Thymus (tissue), 11 donors: Measurements from ENCODE around the gene VGLL4. TPM values are rescaled to one million over a fixed set of nuclear protein-coding genes. Genes with fewer than 3 reads are reported as not detected.

Source experiments
- DNase-seq, 9 donors: peaks; one replicate each; pipeline ENCODE4 v3.0.0-alpha.2; 2013; ENCODE audit warnings: low spot score in 9 of 9, low read depth in 6 of 9, missing footprints in 1 of 9
- H3K27ac ChIP-seq, 2 donors: one replicate each; pipeline ENCODE4 v1.5.1; 2013; ENCODE audit warnings: control low read depth in 1 of 2, low read depth in 1 of 2, low read length in 1 of 2, mild to moderate bottlenecking in 1 of 2, moderate library complexity in 1 of 2
- H3K27me3 ChIP-seq, 2 donors: one replicate each; pipeline ENCODE4 v1.5.1; 2013; ENCODE audit warnings: low read length in 1 of 2; ENCODE audit not compliant: control insufficient read depth in 2 of 2, insufficient read depth in 1 of 2
- H3K36me3 ChIP-seq, 2 donors: one replicate each; pipeline ENCODE4 v1.5.1; 2013; ENCODE audit warnings: low read length in 1 of 2, mild to moderate bottlenecking in 1 of 2, moderate library complexity in 1 of 2; ENCODE audit not compliant: control insufficient read depth in 2 of 2, insufficient read depth in 2 of 2
- H3K4me1 ChIP-seq, 2 donors: one replicate each; pipeline ENCODE4 v1.5.1; 2013; ENCODE audit warnings: low read length in 2 of 2; ENCODE audit not compliant: control insufficient read depth in 2 of 2, insufficient read depth in 2 of 2
- H3K4me3 ChIP-seq, 2 donors: one replicate each; pipeline ENCODE4 v1.5.1; 2013; ENCODE audit warnings: low read length in 2 of 2, control low read depth in 1 of 2, mild to moderate bottlenecking in 1 of 2
- H3K9me3 ChIP-seq, 2 donors: one replicate each; pipeline ENCODE4 v1.5.1; 2013; ENCODE audit warnings: low read length in 1 of 2, mild to moderate bottlenecking in 1 of 2; ENCODE audit not compliant: control insufficient read depth in 2 of 2, insufficient read depth in 1 of 2
- WGBS: extraction: QIAGEN DNeasy Blood & Tissue Kit; methylation state at CpG from one replicate; pipeline ENCODE4 v1.1.7; 2013; 5-methylcytosine and 5-hydroxymethylcytosine counted together
- polyA plus RNA-seq: library from polyadenylated mRNA; stranded (reverse); fragments of 200-250 nt; gene quantifications from one replicate; pipeline ENCODE4 v1.2.3, GENCODE V29; 2013
- total RNA-seq: library from RNA; stranded (reverse); fragments of 120-200 nt; gene quantifications from one replicate; pipeline ENCODE4 v1.2.4, GENCODE V29; 2013
- donor health status: healthy.

Gene VGLL4
- total and polyA plus RNA-seq, 2 donors = 47.0 to 49.2 TPM

GRCh38 chr3:11541321-11542303, 102.1 kb downstream of the VGLL4 start:
- Histone ChIP-seq H3K27me3 (no peaks in the 10 kb centered on the region), H3K4me1 (peaks cover 0 to 8% of the 10 kb centered on the region in 2 donors), H3K9me3 (no peaks in the 10 kb centered on the region), H3K4me3 (no peak overlapping the region), H3K36me3 (no peaks in the 10 kb centered on the region), H3K27ac (no peak overlapping the region)
- 97% methylated on average over 16 of the region's 16 CpGs for WGBS
- DNase-seq = no peak

DNA sequence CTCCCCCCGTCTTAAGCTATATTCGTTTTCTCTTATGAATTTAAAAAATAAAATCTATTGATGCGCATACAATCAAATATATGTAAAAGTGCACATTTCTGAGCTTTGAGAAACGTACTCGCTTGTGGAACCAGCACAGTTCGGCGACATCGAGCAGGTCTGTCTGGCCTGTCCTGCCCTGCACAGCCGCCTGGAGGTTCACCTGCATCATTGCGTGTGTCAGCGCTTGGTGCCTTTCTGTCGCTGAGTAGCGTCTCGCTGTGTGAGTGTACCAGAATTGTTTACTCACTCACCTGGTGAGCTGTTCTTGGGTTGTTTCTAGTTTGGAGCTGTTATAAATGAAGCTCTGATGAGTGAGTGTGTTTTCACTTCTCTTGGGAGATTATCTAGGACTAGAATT, 104.0 kb downstream of the VGLL4 start:
- no peak overlapping the region for H3K27ac ChIP-seq
- no peak overlapping the region for H3K4me3 ChIP-seq
- WGBS = 98% methylated on average over 14 of the region's 14 CpGs
- no peaks in the 10 kb centered on the region for H3K9me3 ChIP-seq
- peaks cover 0 to 3% of the 10 kb centered on the region in 2 donors for H3K36me3 ChIP-seq
- H3K27me3 ChIP-seq = no peaks in the 10 kb centered on the region
- H3K4me1 ChIP-seq = peaks cover 0 to 4% of the 10 kb centered on the region in 2 donors
- no peak for DNase-seq

- Histone ChIP-seq H3K4me1 (peaks cover 0 to under 1% of the 10 kb centered on the region in 2 donors), H3K9me3 (no peaks in the 10 kb centered on the region), H3K27me3 (no peaks in the 10 kb centered on the region), H3K4me3 (no peak overlapping the region), H3K36me3 (peaks cover 0 to 3% of the 10 kb centered on the region in 2 donors), H3K27ac (no peak overlapping the region)
- WGBS = 97% methylated on average over 5 of the region's 5 CpGs
- DNase-seq = no peak
Measured at GRCh38 chr3:11539218-11539617, 104.5 kb downstream of the VGLL4 start.

- no peaks in the 10 kb centered on the region for H3K4me1 ChIP-seq
- no peaks in the 10 kb centered on the region for H3K9me3 ChIP-seq
- H3K36me3 ChIP-seq = peaks cover 0 to 3% of the 10 kb centered on the region in 2 donors
- DNase-seq = no peak
- no peaks in the 10 kb centered on the region for H3K27me3 ChIP-seq
- no peak overlapping the region for H3K27ac ChIP-seq
- H3K4me3 ChIP-seq = no peak overlapping the region
- WGBS = 97% methylated on average over 3 of the region's 3 CpGs
Measured at GRCh38 chr3:11538581-11538980, 105.1 kb downstream of the VGLL4 start.

- Histone ChIP-seq H3K27me3 (no peaks in the 10 kb centered on the region), H3K36me3 (peaks cover 0 to 3% of the 10 kb centered on the region in 2 donors), H3K4me3 (no peak overlapping the region), H3K9me3 (no peaks in the 10 kb centered on the region), H3K4me1 (peaks cover 0 to 4% of the 10 kb centered on the region in 2 donors), H3K27ac (no peak overlapping the region)
- WGBS = 98% methylated on average over 12 of the region's 12 CpGs
- no peak for DNase-seq
Measured at GRCh38 chr3:11536936-11537612, 106.6 kb downstream of the VGLL4 start.

DNA sequence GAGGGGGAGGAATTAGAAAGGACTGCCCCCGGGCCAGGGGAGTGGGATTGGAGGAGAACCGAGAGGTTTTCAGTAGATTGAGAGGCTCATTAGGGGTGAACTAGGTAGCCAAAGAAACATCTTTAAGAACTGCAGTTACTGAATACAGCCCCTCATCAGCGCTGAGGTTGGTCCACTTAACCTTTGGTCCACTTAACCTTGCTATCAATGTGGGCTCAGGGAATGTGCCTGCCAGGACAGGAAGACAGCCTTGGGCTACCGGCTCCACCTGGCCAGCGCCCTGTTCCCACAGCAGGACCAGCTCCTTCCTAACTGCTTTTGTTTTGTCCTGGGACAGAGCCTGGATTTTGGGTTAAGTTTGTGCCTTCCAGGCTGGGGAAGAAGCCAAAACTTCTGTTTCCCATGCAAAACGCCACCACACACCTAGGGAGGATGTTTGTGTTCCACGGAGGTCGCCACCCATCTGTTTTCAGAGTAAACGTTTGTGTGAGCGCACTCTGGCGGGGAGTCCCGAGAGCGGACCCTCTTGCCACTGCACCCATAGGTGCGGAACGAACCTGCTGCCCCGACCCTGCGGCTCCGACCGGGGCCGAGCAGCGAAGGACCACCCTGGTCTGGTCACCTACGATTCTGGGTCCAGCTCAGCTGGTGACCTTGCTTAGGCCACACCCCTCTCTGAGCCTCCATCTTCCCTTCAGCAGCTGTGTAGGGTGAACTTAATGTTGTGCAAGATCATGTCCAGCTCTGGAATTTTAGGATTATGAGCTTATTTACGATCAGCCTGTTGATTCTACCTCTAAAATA, 107.4 kb downstream of the VGLL4 start:
- H3K4me1 ChIP-seq = peaks cover 0 to 4% of the 10 kb centered on the region in 2 donors
- H3K36me3 ChIP-seq = peaks cover 0 to 3% of the 10 kb centered on the region in 2 donors
- no peak overlapping the region for H3K4me3 ChIP-seq
- no peak overlapping the region for H3K27ac ChIP-seq
- no peaks in the 10 kb centered on the region for H3K27me3 ChIP-seq
- WGBS = 98% methylated on average over 23 of the region's 23 CpGs
- no peaks in the 10 kb centered on the region for H3K9me3 ChIP-seq
- DNase-seq = no peak

DNA sequence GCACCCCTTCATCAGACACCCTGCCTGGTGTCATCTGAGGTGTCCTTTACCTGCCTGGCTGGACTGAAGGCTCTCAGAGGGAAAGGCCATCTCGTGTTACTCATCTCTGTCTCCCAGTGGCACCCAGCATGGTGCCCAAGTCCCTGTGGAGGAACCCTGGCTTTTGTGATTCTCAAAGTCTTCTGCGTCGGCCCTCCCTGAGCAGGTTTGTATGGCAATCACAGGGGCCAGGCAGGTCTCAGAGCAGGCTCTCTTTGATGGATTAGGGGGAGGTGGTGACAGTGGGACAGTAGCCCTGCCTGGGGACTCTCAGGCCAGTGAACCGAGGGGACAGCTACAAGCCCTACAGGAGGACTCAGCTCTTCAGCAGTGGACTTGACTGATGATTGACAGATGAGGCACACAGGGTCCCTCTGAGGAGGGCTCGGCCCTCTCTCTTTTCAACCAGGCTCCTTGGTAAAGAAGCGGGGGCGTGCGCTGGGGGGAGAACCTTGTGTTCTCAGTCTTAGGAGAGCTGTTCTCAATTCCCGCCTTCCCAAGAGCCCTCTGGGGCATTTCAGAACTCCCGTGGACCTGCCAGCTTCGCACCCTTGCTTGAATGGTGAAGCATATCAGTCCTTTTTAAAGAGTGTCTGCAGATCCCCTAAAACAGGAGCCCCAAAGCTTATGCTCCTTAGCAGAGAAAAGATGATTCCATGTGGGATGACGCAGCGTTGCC, 108.3 kb downstream of the VGLL4 start:
- DNase-seq = no peak
- Histone ChIP-seq H3K36me3 (peaks cover 0 to 3% of the 10 kb centered on the region in 2 donors), H3K9me3 (no peaks in the 10 kb centered on the region), H3K27ac (no peak overlapping the region), H3K27me3 (no peaks in the 10 kb centered on the region), H3K4me1 (peaks cover 0 to 4% of the 10 kb centered on the region in 2 donors), H3K4me3 (no peak overlapping the region)
- WGBS = 99% methylated on average over 13 of the region's 13 CpGs

- H3K9me3 ChIP-seq = no peaks in the 10 kb centered on the region
- DNase-seq = no peak
- no peaks in the 10 kb centered on the region for H3K27me3 ChIP-seq
- WGBS = 97% methylated on average over 7 of the region's 7 CpGs
- H3K36me3 ChIP-seq = peaks cover 0 to 3% of the 10 kb centered on the region in 2 donors
- no peak overlapping the region for H3K4me3 ChIP-seq
- peaks cover 0 to 6% of the 10 kb centered on the region in 2 donors for H3K4me1 ChIP-seq
- no peak overlapping the region for H3K27ac ChIP-seq
Measured at GRCh38 chr3:11534793-11535101, 109.0 kb downstream of the VGLL4 start.
